Stimulated activated memory B cell treated with anti-CD40 and anti-IgM and Interleukin-4, amounts not matched to agents 10 μg/mL and 1 μg/mL and 100 μg/mL, for 72 hours (primary cell): ENCODE data around the gene EFCAB12.
"Not testable (repeated sequence)": the region's sequence is repeated elsewhere in the genome, so short reads cannot be mapped to it uniquely, and the experiment has no call there.

ENCODE experiments used
- ATAC-seq: fragments of 150-1000 bp; cut with Tn5 transposase; 2 replicates; pipeline ENCODE4 v1.10.0; 2021
- H3K27ac Mint-ChIP-seq: one replicate; pipeline ENCODE4 v1.8.0; 2022; ENCODE audit warnings: mild to moderate bottlenecking, mixed read lengths
- H3K27me3 Mint-ChIP-seq: one replicate; pipeline ENCODE4 v1.8.0; 2022; ENCODE audit warnings: mixed read lengths
- H3K36me3 Mint-ChIP-seq: one replicate; pipeline ENCODE4 v1.8.0; 2022; ENCODE audit warnings: mixed read lengths
- H3K4me1 Mint-ChIP-seq: one replicate; pipeline ENCODE4 v1.8.0; 2022; ENCODE audit warnings: mixed read lengths
- H3K4me3 Mint-ChIP-seq: one replicate; pipeline ENCODE4 v1.8.0; 2022; ENCODE audit warnings: mild to moderate bottlenecking, moderate library complexity, mixed read lengths
- H3K9me3 Mint-ChIP-seq: one replicate; pipeline ENCODE4 v1.8.0; 2022; ENCODE audit warnings: mixed read lengths

The EFCAB12 gene

GRCh38 chr3:129382366-129382765, 46.1 kb downstream of the EFCAB12 start:
- no peak overlapping the region for H3K27ac Mint-ChIP-seq
- no peaks in the 10 kb centered on the region for H3K27me3 Mint-ChIP-seq
- H3K4me1 Mint-ChIP-seq: no peaks in the 10 kb centered on the region
- H3K36me3 Mint-ChIP-seq: peaks cover 7% of the 10 kb centered on the region
- H3K9me3 Mint-ChIP-seq: no peaks in the 10 kb centered on the region
- no peak for ATAC-seq
- no peak overlapping the region for H3K4me3 Mint-ChIP-seq

DNA sequence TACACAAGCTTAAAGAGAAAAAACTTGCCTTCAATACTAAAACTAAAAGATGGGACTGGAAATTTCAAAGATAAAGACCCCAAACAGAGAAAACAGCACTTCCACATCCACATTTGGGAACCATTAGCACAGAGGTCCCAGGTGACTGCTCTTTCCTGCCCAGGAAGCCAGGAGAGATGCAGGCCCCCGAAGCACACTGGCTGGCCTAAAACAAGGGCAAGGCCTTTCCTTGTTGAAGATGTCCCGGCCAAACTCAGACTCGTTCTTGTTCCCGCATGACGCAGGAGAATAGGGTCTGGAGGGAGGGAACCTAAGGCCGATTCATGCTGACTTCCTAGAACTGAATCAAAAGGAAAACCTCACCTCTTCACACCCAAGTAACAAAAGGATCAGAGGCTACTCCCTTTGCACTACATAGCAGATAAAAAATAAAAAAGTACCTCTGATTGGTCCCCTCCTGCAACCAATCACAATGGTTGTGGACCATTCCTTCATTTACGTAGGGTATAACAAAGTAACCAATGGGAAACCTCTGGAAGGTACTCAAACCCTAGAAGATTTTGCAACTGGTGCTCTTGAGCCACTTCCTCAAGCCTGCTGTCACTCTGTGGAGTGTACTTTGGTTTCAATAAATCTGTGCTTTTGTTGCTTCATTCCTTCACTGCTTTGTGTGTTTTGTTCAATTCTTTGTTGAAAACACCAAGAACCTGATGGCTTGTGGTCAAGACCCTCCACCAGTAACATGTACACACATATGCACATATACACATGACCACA, 48.7 kb downstream of the EFCAB12 start:
- no peaks in the 10 kb centered on the region for H3K4me1 Mint-ChIP-seq
- no peak overlapping the region for H3K4me3 Mint-ChIP-seq
- H3K36me3 Mint-ChIP-seq: peaks cover 8% of the 10 kb centered on the region
- ATAC-seq: no peak
- H3K9me3 Mint-ChIP-seq: no peaks in the 10 kb centered on the region
- no peak overlapping the region for H3K27ac Mint-ChIP-seq
- H3K27me3 Mint-ChIP-seq: no peaks in the 10 kb centered on the region

DNA sequence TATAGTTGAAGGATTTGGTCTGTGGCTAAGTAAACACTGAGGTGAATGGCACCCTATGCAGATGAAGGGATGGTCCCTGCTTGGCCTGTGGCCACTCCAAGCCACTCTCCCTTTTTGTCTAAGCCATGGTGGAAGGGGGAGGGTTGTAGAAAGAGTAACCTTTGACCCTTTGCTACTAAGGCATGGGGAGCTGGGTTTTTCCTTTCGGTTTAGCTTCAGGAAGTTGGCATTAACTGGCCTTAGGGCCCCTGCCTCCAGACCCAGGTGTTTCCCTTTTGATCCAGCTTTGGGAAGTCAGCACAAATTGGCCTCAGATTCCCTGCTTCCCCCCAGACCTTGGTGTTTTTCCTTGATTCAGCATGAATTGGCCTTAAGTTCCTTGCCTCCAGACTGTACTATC, 49.5 kb downstream of the EFCAB12 start:
- Mint-ChIP-seq H3K4me3 (no peak overlapping the region), H3K36me3 (peaks cover 8% of the 10 kb centered on the region), H3K9me3 (no peaks in the 10 kb centered on the region), H3K27me3 (no peaks in the 10 kb centered on the region), H3K27ac (no peak overlapping the region), H3K4me1 (no peaks in the 10 kb centered on the region)
- no peak for ATAC-seq

GRCh38 chr3:129377615-129378014, 50.8 kb downstream of the EFCAB12 start:
- no peak for ATAC-seq
- no peaks in the 10 kb centered on the region for H3K4me1 Mint-ChIP-seq
- no peaks in the 10 kb centered on the region for H3K27me3 Mint-ChIP-seq
- H3K27ac Mint-ChIP-seq: no peak overlapping the region
- peaks cover 8% of the 10 kb centered on the region for H3K36me3 Mint-ChIP-seq
- no peak overlapping the region for H3K4me3 Mint-ChIP-seq
- no peaks in the 10 kb centered on the region for H3K9me3 Mint-ChIP-seq

DNA sequence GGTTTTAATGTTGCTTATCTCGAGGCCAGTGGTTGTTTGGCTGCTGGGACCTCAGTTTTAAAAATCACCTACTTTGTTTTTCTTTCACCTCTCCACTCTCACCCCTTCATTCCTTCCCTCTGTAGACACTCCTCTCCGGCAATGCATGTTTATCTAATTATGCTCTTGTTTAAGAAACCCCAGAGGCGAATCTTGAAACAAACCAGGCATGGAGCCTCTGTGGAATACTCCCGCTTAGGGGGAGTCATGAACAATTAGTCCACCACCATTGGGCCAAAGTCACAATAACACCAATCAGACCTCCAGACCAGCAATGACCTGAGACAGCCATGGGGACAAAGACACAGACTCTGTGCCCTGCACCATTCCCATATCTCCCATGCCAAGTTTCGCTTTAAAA, 53.3 kb downstream of the EFCAB12 start:
- ATAC-seq: no peak
- Mint-ChIP-seq H3K27me3 (no peaks in the 10 kb centered on the region), H3K9me3 (no peaks in the 10 kb centered on the region), H3K4me1 (no peaks in the 10 kb centered on the region), H3K4me3 (no peak overlapping the region), H3K27ac (no peak overlapping the region), H3K36me3 (peaks cover 8% of the 10 kb centered on the region)

DNA sequence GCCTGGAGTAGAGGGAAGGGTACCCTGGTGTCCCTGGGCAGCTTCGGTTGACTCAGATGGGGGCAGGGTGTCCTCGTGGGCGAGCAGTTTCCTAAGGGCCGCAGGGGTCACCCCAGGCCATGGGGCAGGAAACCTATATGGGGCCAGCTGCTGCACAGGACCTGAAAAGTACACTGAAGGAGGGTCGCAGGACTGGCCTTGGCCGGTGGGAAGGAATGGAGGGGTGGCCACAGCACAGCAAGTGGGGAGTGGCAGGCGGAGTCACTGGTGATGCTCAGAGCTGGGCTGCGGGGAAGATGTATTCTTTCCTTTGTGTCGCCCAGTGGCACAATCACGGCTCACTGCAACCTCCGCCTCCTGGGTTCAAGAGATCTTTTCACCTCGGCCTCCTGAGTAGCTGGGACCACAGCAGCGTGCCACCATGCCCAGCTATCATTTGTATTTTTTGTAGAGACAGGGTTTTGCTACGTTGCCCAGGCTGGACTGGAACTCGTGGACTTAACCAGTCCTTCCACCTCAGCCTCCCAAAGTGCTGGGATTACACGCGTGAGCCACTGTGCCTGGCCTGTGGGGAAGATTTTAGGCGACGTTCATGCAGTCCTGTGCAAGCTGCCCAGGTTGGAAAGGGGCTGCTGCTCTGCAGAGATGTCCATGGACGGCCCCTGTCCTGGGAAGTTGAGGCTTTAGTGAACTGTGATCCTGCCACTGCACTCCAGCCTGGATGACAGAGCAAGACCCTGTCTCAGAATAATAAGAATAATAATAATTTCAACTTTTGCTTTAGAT, 57.2 kb downstream of the EFCAB12 start:
- no peak overlapping the region for H3K27ac Mint-ChIP-seq
- no peak overlapping the region for H3K4me3 Mint-ChIP-seq
- peaks cover 8% of the 10 kb centered on the region for H3K36me3 Mint-ChIP-seq
- no peaks in the 10 kb centered on the region for H3K9me3 Mint-ChIP-seq
- no peak for ATAC-seq
- H3K27me3 Mint-ChIP-seq: no peaks in the 10 kb centered on the region
- H3K4me1 Mint-ChIP-seq: no peaks in the 10 kb centered on the region

- Mint-ChIP-seq H3K4me1 (no peaks in the 10 kb centered on the region), H3K4me3 (no peak overlapping the region), H3K9me3 (no peaks in the 10 kb centered on the region), H3K36me3 (peaks cover 4% of the 10 kb centered on the region), H3K27me3 (no peaks in the 10 kb centered on the region), H3K27ac (no peak overlapping the region)
- ATAC-seq: no peak
Observed at GRCh38 chr3:129370248-129370964, 58.0 kb downstream of the EFCAB12 start.

GRCh38 chr3:129369711-129370110, 58.7 kb downstream of the EFCAB12 start:
- Mint-ChIP-seq H3K36me3 (no peaks in the 10 kb centered on the region), H3K9me3 (peaks cover 2% of the 10 kb centered on the region), H3K4me3 (no peak overlapping the region), H3K27me3 (no peaks in the 10 kb centered on the region), H3K27ac (no peak overlapping the region), H3K4me1 (no peaks in the 10 kb centered on the region)
- no peak for ATAC-seq

GRCh38 chr3:129367821-129368220, 60.6 kb downstream of the EFCAB12 start:
- H3K9me3 Mint-ChIP-seq: peaks cover 2% of the 10 kb centered on the region
- no peak for ATAC-seq
- H3K36me3 Mint-ChIP-seq: no peaks in the 10 kb centered on the region
- H3K27ac Mint-ChIP-seq: no peak overlapping the region
- H3K4me3 Mint-ChIP-seq: no peak overlapping the region
- no peaks in the 10 kb centered on the region for H3K27me3 Mint-ChIP-seq
- H3K4me1 Mint-ChIP-seq: no peaks in the 10 kb centered on the region

DNA sequence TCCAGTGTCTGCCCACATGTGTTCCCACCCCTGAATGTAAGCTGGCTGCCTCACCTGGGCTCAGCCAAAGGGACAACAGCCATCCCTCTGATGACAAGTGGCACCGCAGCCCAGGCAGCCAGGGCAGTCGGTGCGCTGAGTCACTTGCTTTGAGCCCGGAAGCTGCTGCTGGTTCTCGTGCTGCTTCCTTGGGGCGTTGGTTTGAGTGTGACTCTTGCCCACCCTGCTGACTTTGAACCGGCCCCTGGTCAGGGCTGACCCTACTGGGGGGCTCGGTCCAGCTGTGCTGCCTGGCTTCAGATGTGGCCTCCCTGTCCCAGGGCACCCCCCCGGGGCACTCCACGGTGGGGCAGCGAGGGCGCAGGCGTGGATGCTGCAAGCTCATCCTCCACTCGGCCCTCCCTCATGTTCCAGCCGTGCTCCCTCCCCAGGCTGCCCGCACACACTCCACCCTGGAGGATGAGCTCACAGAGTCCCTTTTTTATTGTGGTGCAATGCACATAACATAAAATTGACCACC, 62.1 kb downstream of the EFCAB12 start:
- Mint-ChIP-seq H3K27me3 (no peaks in the 10 kb centered on the region), H3K27ac (no peak overlapping the region), H3K4me3 (no peak overlapping the region), H3K4me1 (no peaks in the 10 kb centered on the region), H3K36me3 (no peaks in the 10 kb centered on the region), H3K9me3 (peaks cover 2% of the 10 kb centered on the region)
- peak; percentile 39 for ATAC-seq

GRCh38 chr3:129365296-129366136, 62.9 kb downstream of the EFCAB12 start:
- Mint-ChIP-seq H3K9me3 (peaks cover 2% of the 10 kb centered on the region), H3K4me1 (no peaks in the 10 kb centered on the region), H3K27ac (no peak overlapping the region), H3K27me3 (no peaks in the 10 kb centered on the region), H3K4me3 (no peak overlapping the region), H3K36me3 (no peaks in the 10 kb centered on the region)
- ATAC-seq: no peak

DNA sequence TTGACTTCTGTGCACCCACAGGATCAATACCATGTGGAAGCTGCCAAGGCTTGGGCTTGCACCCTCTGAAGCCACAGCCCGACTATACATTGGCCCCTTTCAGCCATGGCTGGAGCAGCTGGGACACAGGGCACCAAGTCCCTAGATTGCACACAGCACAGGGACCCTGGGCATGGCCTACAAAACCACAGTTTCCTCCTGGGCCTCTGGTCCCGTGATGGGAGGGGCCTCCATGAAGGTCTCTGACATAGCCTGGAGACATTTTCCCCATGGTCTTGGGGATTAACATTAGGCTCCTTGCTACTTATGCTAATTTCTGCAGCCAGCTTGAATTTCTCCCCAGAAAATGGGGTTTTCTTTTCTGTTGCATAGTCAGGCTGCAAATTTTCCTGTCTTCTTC, 63.6 kb downstream of the EFCAB12 start:
- H3K9me3 Mint-ChIP-seq, ATAC-seq, H3K4me1 Mint-ChIP-seq, H3K27ac Mint-ChIP-seq, H3K27me3 Mint-ChIP-seq, H3K4me3 Mint-ChIP-seq, H3K36me3 Mint-ChIP-seq: not testable (repeated sequence)

DNA sequence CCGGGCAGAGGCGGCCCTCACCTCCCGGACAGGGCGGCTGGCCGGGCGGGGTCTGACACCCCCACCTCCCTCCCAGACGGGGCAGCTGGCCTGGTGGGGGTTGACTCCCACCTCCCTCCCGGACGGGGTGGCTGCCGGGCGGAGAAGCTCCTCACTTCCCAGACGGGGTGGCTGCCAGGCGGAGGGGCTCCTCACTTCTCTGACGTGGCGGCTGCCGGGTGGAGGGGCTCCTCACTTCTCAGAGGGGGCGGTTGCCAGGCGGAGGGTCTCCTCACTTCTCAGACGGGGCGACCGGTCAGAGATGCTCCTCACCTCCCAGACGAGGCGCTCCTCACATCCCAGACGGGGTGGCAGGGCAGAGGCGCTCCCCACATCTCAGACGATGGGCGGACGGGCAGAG, 65.1 kb downstream of the EFCAB12 start:
- not testable (repeated sequence) for H3K27ac Mint-ChIP-seq, H3K27me3 Mint-ChIP-seq, H3K9me3 Mint-ChIP-seq, ATAC-seq, H3K4me1 Mint-ChIP-seq, H3K4me3 Mint-ChIP-seq, H3K36me3 Mint-ChIP-seq

- Mint-ChIP-seq H3K9me3 (peaks cover 2% of the 10 kb centered on the region), H3K4me3 (no peak overlapping the region), H3K4me1 (no peaks in the 10 kb centered on the region), H3K27ac (no peak overlapping the region), H3K36me3 (no peaks in the 10 kb centered on the region), H3K27me3 (peaks cover 32% of the 10 kb centered on the region)
- no peak for ATAC-seq
Observed at GRCh38 chr3:129360705-129361460, 67.6 kb downstream of the EFCAB12 start.
